Activated T-helper 1 cell treated with anti-CD3 and anti-CD28 coated beads, Interleukin-12 subunit alpha, Interleukin-12 subunit beta, Interleukin-2, Interleukin-4 antibody, amounts not matched to agents 30 ng/mL and 10 ng/mL and 1 ng/mL, durations not matched to agents 14 hours and 24 hours and 36 hours (primary cell): ENCODE measurements around the gene FAM221B. TPM values are rescaled to one million over a fixed set of nuclear protein-coding genes. Genes with fewer than 3 reads are reported as not detected.

Experiments used
- DNase-seq: peaks from one replicate; pipeline ENCODE4 v3.0.0; 2021; ENCODE audit warnings: low spot score
- H3K27ac Mint-ChIP-seq: one replicate; pipeline ENCODE4 v1.8.0; 2021; ENCODE audit warnings: mild to moderate bottlenecking, mixed read lengths
- H3K27me3 Mint-ChIP-seq: one replicate; pipeline ENCODE4 v1.8.0; 2022; ENCODE audit warnings: mild to moderate bottlenecking, moderate library complexity, mixed read lengths; ENCODE audit not compliant: insufficient read depth
- H3K36me3 Mint-ChIP-seq: one replicate; pipeline ENCODE4 v1.8.0; 2021; ENCODE audit warnings: low read depth, mixed read lengths
- H3K4me1 Mint-ChIP-seq: one replicate; pipeline ENCODE4 v1.8.0; 2021; ENCODE audit warnings: low read depth, mixed read lengths
- H3K4me3 Mint-ChIP-seq: one replicate; pipeline ENCODE4 v1.8.0; 2021; ENCODE audit warnings: mild to moderate bottlenecking, moderate library complexity, mixed read lengths
- H3K9me3 Mint-ChIP-seq: one replicate; pipeline ENCODE4 v1.8.0; 2021; ENCODE audit warnings: mixed read lengths
- intact Hi-C: fragments of 100-400 bp; cut with micrococcal nuclease; formaldehyde crosslinking; loops from one replicate; pipeline ENCODE4 v1.15.1; 2024
- total RNA-seq: library from RNA; stranded (reverse); gene quantifications from 2 replicates; pipeline ENCODE4 v1.2.3, GENCODE V29; 2022

FAM221B gene
- total RNA-seq, 1 donor from 2014 or later = not detected

DNA sequence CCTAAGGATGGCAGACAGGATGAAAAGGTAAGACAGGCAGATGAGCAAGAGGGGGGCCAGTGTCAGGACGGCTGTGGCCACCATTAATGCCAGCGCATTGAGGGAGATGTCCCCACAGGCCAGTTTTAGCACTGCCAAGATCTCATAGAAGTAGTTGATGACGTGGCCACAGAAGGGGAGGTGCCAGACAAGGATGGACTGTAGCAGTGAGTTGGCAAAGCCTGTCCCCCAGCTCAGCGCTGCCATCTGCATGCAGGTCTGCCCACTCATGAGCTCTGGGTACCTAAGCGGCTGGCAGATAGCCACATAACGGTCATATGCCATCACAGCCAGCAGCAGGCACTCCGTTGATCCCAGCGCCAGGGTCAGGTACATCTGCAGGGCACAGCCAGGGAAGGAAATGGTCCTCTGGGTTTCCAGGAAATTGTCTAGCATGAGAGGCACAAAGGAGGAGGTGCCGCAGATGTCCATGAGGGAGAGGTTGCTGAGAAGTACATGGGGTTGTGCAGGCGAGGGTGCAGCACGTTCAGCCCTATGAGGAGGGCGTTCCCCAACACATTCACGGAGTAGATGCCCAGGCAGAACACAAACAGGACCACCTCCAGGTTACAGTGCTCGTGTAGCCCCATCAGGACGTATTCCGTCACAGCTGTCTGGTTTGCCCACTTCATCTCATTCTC is 30.9 kb upstream of the FAM221B start:
- intact Hi-C loops = no loop called here
- no peaks in the 10 kb centered on the region for H3K36me3 Mint-ChIP-seq

DNA sequence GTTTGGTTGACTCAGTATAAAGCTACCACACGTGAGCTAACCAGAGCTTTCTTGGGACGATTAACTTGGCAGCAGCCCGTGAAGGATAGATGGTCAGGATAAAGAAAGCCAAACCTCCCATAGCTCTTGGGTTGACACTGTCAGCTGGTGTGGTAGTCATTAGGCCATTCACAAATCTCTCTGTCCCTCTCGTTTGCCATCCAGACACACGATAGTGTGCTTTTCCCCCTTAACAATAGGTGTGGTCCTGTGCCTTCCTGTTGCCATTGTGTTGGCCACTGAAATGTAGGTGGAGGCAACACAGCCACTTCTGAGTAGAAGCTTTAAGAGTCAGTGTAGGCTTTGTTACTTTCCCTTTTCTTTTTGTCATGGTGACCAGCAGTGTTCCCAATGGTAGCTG is 29.9 kb upstream of the FAM221B start:
- no peaks in the 10 kb centered on the region for H3K9me3 Mint-ChIP-seq
- no peak for DNase-seq
- no peak overlapping the region for H3K4me3 Mint-ChIP-seq
- no peaks in the 10 kb centered on the region for H3K4me1 Mint-ChIP-seq
- no peaks in the 10 kb centered on the region for H3K36me3 Mint-ChIP-seq
- no peak overlapping the region for H3K27ac Mint-ChIP-seq
- intact Hi-C loops = no loop called here
- peaks cover 6% of the 10 kb centered on the region for H3K27me3 Mint-ChIP-seq

More for the DNA sequence above, 30.9 kb upstream of the FAM221B start:
- peaks cover 6% of the 10 kb centered on the region for H3K27me3 Mint-ChIP-seq
- H3K9me3 Mint-ChIP-seq = no peaks in the 10 kb centered on the region
- no peaks in the 10 kb centered on the region for H3K4me1 Mint-ChIP-seq
- no peak overlapping the region for H3K27ac Mint-ChIP-seq
- H3K4me3 Mint-ChIP-seq = no peak overlapping the region
- no peak for DNase-seq

DNA sequence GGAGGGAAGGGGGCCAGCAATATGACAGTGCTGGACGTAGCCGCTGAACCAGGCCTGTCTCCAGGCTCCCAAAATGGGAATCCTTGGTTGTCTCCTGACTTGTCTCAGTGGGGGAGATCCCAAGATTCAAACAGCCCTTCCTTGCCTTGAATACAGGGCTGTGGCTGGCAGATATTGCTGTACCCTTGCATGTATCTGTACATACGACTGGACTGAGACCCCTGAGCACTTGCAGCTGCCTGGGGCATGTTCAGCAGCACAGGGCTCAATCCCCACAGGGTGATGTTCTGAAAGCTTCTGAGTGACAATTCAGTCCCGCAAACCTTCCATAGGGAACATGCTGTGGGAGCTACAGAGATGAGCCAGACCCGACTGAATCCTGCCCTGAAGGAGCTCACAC is 28.4 kb upstream of the FAM221B start:
- intact Hi-C loops = no loop called here
- Mint-ChIP-seq H3K9me3 (no peaks in the 10 kb centered on the region), H3K36me3 (no peaks in the 10 kb centered on the region)

DNA sequence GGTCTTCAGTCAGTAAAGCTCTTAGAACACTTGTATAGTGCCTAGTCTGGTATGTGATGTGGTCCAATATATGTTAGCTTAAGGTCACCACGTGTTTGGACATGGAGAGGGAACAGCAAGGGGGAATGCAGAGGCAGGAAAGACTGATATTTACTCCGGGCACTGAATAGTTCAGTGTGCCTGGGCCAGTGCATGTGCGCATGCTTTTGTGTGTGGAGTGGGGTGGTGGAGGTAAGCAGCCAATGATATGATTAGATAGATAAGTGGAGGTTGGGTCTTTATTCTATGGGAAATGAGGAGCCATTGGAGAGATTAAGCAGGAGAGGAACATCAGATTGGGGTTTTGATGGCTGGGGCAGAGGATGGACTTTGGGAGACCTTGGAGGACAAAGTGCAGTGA is 27.7 kb upstream of the FAM221B start:
- H3K4me1 Mint-ChIP-seq = no peaks in the 10 kb centered on the region
- H3K4me3 Mint-ChIP-seq = no peak overlapping the region
- DNase-seq = no peak
- no peaks in the 10 kb centered on the region for H3K36me3 Mint-ChIP-seq
- no peak overlapping the region for H3K27ac Mint-ChIP-seq
- H3K27me3 Mint-ChIP-seq = no peaks in the 10 kb centered on the region
- no peaks in the 10 kb centered on the region for H3K9me3 Mint-ChIP-seq
- intact Hi-C loops = no loop called here

More for the DNA sequence above, 28.4 kb upstream of the FAM221B start:
- H3K4me1 Mint-ChIP-seq = no peaks in the 10 kb centered on the region
- no peak for DNase-seq
- H3K27me3 Mint-ChIP-seq = peaks cover 3% of the 10 kb centered on the region
- no peak overlapping the region for H3K4me3 Mint-ChIP-seq
- H3K27ac Mint-ChIP-seq = no peak overlapping the region

DNA sequence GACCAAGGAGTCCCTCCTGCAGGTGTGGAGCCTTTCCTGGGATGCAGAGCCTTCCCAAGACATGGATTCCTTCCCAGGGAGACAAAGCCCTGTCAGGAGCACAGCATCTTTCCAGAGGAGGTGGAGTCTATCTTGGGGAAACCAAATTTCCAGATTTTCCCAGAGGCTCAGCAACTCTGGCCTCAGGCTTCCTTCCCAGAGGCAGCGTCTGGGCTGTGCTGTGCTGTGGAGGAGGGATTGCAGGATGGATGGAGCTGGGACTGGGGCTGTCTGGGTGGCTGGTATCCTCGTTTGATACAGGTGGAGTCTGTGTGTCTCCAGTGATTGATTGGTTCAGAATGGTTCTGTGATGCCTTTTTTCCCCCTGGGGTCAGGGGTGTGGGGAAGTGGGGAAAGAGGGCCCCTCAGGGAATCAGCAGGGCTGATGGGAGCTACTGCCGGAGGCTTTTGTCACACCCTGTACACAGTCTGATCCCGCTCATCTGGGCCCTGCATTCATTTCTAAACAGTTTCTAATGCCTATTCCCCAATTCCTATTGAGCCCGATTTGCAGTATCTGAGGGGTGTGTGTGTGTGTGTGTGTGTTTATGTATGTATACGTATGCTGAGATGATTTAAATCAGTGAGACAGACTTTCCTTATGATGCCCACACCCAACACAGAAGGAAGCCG is 25.7 kb upstream of the FAM221B start:
- Mint-ChIP-seq H3K4me1 (no peaks in the 10 kb centered on the region), H3K4me3 (no peak overlapping the region), H3K27me3 (peaks cover 2% of the 10 kb centered on the region), H3K9me3 (no peaks in the 10 kb centered on the region), H3K36me3 (no peaks in the 10 kb centered on the region), H3K27ac (no peak overlapping the region)
- intact Hi-C loops = no loop called here
- DNase-seq = no peak

DNA sequence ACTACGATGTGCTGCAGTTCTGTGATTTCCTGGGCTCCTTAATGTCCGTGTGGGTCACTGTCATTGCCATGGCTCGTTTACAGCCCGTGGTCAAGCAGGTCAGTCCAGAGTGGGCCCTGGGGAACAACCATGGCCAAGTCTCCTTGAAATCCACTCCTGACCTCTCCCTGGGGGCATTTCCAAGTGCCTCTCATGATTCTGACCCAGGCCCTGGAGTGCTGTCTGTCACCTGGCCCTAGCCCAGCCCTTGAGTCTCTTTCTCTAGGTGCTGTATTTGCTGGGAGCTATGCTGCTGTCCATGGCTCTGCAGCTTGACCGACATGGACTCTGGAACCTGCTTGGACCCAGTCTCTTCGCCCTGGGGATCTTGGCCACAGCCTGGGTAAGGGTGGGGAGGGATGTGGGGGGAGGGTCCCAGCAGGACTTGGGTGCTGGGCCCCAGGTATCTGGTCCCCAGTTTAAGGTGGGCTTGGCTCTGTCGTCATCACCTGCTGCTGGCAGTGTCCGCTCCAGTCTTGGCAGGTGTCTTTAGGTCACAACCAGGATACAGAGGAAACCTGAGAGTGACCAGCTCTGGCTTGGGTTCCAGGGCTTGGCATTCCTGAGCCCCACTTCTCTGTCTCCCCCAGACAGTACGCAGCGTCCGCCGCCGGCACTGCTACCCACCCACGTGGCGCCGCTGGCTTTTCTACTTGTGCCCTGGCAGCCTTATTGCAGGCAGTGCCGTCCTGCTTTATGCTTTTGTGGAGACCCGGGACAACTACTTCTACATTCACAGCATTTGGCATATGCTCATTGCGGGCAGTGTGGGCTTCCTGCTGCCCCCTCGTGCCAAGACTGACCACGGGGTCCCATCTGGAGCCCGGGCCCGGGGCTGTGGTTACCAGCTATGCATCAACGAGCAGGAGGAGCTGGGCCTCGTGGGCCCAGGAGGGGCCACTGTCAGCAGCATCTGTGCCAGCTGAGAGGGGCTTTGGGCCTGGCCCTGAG is 24.6 kb upstream of the FAM221B start:
- intact Hi-C loops = no loop called here
- no peak for DNase-seq
- Mint-ChIP-seq H3K27me3 (peaks cover 2% of the 10 kb centered on the region), H3K9me3 (no peaks in the 10 kb centered on the region), H3K36me3 (no peaks in the 10 kb centered on the region), H3K4me1 (peaks cover 2% of the 10 kb centered on the region), H3K27ac (no peak overlapping the region), H3K4me3 (no peak overlapping the region)

DNA sequence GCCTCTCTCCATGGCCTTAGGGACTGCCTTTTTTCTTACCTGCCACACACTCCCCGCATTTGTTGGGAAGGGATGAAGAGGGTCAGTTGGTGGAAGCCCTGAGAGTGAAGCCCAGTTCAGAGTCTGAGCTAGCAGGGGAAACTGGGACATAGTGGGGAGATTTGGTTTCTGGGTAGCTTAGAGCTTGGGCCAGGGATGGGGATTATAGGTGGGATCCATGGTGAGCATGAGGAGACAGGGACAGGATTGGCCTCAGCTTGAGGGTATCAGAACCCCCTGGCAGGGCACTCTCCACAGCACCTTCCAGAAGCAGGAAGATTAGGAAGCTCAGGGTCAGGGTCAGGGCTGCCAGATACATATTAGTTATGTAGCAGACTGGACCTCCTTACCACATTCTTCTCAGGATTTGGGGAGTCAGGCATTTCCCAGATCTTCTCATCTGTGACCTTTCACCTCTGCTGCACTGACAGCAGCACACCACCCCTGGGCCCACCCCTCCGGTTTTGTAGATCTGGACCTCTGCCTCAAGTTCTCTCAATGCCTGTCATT is 23.8 kb upstream of the FAM221B start:
- H3K27ac Mint-ChIP-seq = no peak overlapping the region
- H3K9me3 Mint-ChIP-seq = no peaks in the 10 kb centered on the region
- H3K36me3 Mint-ChIP-seq = no peaks in the 10 kb centered on the region
- peaks cover 6% of the 10 kb centered on the region for H3K4me1 Mint-ChIP-seq
- H3K4me3 Mint-ChIP-seq = no peak overlapping the region
- H3K27me3 Mint-ChIP-seq = peaks cover 2% of the 10 kb centered on the region
- intact Hi-C loops = no loop called here
- no peak for DNase-seq

DNA sequence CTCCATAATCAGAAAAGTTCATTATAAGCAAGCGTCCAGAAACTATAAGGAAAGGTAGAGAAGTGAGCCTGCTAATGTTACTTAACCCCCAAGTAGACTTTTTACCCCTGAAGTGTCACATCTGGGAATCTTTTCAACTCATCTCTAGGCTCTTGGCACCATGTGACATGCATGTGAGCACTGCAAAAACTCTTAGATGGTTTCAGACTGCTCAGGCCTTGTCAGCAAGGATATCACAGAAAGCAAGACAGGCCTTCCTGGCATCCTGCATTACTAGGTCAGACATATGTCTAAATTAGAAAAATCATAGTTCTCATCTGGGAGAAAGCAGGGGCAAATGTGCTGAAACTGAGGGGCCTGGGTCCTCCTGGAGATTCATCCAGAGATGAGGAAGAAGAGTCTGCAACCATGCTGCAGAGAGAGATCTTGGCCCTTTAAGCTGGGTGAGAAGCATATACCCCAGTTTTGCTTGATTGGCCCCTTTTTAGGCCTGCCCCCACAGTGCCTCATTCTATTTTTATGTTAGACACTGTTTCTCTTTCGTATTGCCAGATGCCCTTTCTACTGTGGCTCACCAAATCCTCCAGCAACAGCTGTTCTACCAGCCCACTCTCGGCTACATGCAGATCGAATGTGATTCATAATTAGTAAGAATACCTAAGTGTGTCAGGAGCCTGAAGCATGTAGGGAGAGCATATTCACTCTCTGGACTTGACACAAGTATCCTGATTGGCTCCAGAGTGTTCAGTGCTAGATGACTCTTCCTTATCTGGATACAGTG is 19.4 kb upstream of the FAM221B start:
- H3K4me3 Mint-ChIP-seq = no peak overlapping the region
- peaks cover 30% of the 10 kb centered on the region for H3K4me1 Mint-ChIP-seq
- no peak overlapping the region for H3K27ac Mint-ChIP-seq
- intact Hi-C loops = no loop called here
- DNase-seq = no peak
- H3K9me3 Mint-ChIP-seq = no peaks in the 10 kb centered on the region
- peaks cover 5% of the 10 kb centered on the region for H3K27me3 Mint-ChIP-seq
- H3K36me3 Mint-ChIP-seq = no peaks in the 10 kb centered on the region

DNA sequence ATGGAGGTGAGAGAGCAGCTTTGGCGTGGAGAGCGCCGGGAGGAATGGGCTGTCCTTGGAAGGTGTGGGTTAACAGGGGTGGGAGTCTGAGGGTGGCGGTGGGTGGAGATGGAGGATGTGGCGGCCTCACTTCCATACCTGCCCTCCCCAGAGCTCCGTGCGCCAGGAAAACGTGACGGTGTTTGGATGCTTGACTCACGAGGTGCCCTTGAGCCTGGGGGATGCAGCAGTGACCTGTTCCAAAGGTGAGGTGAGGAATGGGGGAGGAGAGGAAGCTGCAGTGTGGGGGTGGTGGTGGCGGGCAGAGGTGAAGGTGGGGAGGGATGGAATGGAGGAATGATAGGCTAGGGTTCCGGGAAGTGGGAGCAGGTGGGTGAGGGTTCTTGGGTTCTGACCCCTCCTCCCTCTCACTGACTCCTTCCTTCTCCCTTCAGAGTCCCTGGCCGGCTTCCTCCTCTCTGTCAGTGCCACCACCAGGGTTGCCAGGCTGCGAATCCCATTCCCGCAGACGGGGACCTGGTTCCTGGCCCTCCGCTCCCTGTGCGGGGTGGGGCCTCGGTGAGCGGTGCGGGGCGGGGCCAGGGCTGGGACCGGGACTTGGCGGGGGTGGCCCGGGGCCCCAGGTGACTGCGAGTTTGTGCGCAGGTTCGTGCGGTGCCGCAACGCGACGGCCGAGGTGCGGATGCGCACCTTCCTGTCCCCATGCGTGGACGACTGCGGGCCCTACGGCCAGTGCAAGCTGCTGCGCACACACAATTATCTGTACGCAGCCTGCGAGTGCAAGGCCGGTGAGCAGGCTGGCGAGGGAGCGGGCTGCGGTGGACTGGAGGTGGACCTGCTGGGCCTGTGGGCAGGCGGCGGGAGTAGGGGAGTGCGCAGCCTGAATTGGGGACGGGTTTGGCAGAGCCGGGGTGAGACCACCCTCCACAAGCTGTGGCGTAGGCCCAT is 17.6 kb upstream of the FAM221B start:
- no peak for DNase-seq
- Mint-ChIP-seq H3K27me3 (peaks cover 5% of the 10 kb centered on the region), H3K36me3 (no peaks in the 10 kb centered on the region), H3K27ac (no peak overlapping the region), H3K4me3 (no peak overlapping the region), H3K4me1 (peaks cover 36% of the 10 kb centered on the region), H3K9me3 (no peaks in the 10 kb centered on the region)
- intact Hi-C loops = no loop called here

DNA sequence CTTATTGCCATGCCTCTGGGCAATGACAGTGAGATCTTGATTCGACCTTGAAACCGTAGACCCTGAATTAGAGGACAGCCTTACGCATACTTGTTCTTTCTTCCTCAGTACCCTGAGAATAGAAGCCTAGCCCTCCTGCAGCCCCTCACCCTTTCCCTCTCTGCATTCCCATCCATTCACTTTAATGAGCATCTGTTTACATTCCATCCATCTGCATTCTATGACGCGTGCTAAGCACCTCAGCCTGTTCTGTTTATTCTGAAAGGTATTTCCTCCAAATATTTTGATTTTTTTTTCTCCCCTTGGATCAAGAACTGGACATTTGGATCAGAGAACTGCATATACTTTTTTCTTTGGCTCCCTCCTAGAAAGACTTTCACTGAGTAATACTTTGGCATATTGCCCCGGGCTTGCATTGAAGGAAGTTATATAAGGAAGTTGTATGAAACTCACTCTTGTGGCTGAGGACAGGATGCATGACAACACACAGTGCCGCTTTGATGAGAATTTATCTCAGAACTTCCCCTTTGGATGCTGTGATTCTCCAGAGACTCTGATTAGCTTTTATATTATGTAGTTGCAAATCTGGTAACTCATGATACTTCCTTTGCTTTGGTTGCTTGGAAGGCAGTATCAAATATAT is 16.2 kb upstream of the FAM221B start:
- H3K27me3 Mint-ChIP-seq = peaks cover 2% of the 10 kb centered on the region
- H3K36me3 Mint-ChIP-seq = no peaks in the 10 kb centered on the region
- DNase-seq = no peak
- peaks cover 36% of the 10 kb centered on the region for H3K4me1 Mint-ChIP-seq
- no peak overlapping the region for H3K27ac Mint-ChIP-seq
- no peak overlapping the region for H3K4me3 Mint-ChIP-seq
- intact Hi-C loops = no loop called here
- no peaks in the 10 kb centered on the region for H3K9me3 Mint-ChIP-seq

DNA sequence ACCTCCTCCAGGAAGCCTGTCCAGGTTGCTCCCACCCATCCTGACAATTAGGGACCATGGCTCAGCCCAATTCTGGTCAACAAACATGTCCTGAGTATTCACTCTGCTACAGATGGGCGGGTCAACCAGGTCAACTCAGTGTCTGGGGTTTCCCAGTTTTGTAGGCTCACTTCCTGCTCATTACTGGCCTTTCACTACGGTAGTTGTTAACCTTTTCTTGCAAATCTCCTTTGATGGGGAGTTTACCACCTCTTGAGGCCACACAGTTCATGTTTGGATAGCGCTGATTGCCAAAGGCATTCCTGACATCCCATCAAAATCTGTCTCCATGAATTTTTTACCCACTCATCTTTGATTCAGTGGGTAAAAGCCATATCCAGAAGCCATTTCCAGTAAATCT is 14.3 kb upstream of the FAM221B start:
- no peak overlapping the region for H3K27ac Mint-ChIP-seq
- DNase-seq = no peak

More for the DNA sequence above, 14.3 kb upstream of the FAM221B start:
- peaks cover 6% of the 10 kb centered on the region for H3K27me3 Mint-ChIP-seq
- intact Hi-C loops = no loop called here
- H3K36me3 Mint-ChIP-seq = no peaks in the 10 kb centered on the region
- peaks cover 30% of the 10 kb centered on the region for H3K4me1 Mint-ChIP-seq
- H3K4me3 Mint-ChIP-seq = no peak overlapping the region
- H3K9me3 Mint-ChIP-seq = no peaks in the 10 kb centered on the region
